Astrocyte (in vitro differentiated cells and primary cell): ENCODE results near the gene SECISBP2. TPM values are rescaled to one million over a fixed set of nuclear protein-coding genes. Genes with fewer than 3 reads are reported as not detected.

Experiments used
- DNase-seq: peaks from one replicate; pipeline ENCODE4 v3.0.0-alpha.2; 2010; ENCODE audit warnings: low read depth
- FAIRE-seq: peaks from 2 replicates; lab custom pipeline; 2011; peaks lifted over from hg19 to GRCh38; lab: Jason Lieb, UNC
- H2AFZ ChIP-seq: 2 replicates; pipeline ENCODE4 v1.6.0; 2012; ENCODE audit warnings: low read depth, low read length, inconsistent platforms
- H3K27ac ChIP-seq: 2 replicates; pipeline ENCODE4 v1.5.1; 2011; ENCODE audit warnings: low read depth, low read length, inconsistent platforms
- H3K27me3 ChIP-seq: 2 replicates; pipeline ENCODE4 v1.6.0; 2011; ENCODE audit warnings: low read length, inconsistent platforms; ENCODE audit not compliant: insufficient read depth
- H3K36me3 ChIP-seq: 2 replicates; pipeline ENCODE4 v1.5.1; 2011; ENCODE audit warnings: low read length, inconsistent platforms; ENCODE audit not compliant: insufficient read depth
- H3K4me1 ChIP-seq: 2 replicates; pipeline ENCODE4 v1.5.1; 2011; ENCODE audit warnings: low read length, inconsistent platforms; ENCODE audit not compliant: insufficient read depth
- H3K4me2 ChIP-seq: 2 replicates; pipeline ENCODE4 v1.6.0; 2012; ENCODE audit warnings: low read length, inconsistent platforms
- H3K4me3 ChIP-seq: 2 replicates; pipeline ENCODE4 v1.5.1; 2011; ENCODE audit warnings: low read depth, mild to moderate bottlenecking, low read length, inconsistent platforms; ENCODE audit not compliant: insufficient read depth
- H3K79me2 ChIP-seq: 2 replicates; pipeline ENCODE4 v1.6.0; 2012; ENCODE audit warnings: mild to moderate bottlenecking, low read length, inconsistent platforms; ENCODE audit not compliant: insufficient read depth
- H3K9ac ChIP-seq: 2 replicates; pipeline ENCODE4 v1.6.0; 2012; ENCODE audit warnings: mild to moderate bottlenecking, low read length, inconsistent platforms
- H3K9me3 ChIP-seq: 2 replicates; pipeline ENCODE4 v1.5.1; 2012; ENCODE audit warnings: low read depth, mild to moderate bottlenecking, low read length, inconsistent platforms; ENCODE audit not compliant: insufficient read depth
- H4K20me1 ChIP-seq: 2 replicates; pipeline ENCODE4 v1.6.0; 2012; ENCODE audit warnings: low read length, inconsistent platforms; ENCODE audit not compliant: insufficient read depth
- H3K27ac Mint-ChIP-seq: one replicate; pipeline ENCODE4 v1.8.0; 2021; ENCODE audit warnings: mild to moderate bottlenecking, mixed read lengths; ENCODE audit not compliant: unreplicated experiment
- H3K27me3 Mint-ChIP-seq: one replicate; pipeline ENCODE4 v1.8.0; 2021; ENCODE audit warnings: low read depth, mixed read lengths; ENCODE audit not compliant: unreplicated experiment
- H3K36me3 Mint-ChIP-seq: one replicate; pipeline ENCODE4 v1.8.0; 2021; ENCODE audit warnings: low read depth, mixed read lengths; ENCODE audit not compliant: unreplicated experiment
- H3K4me1 Mint-ChIP-seq: one replicate; pipeline ENCODE4 v1.8.0; 2021; ENCODE audit warnings: low read depth, mixed read lengths; ENCODE audit not compliant: unreplicated experiment
- H3K4me3 Mint-ChIP-seq: one replicate; pipeline ENCODE4 v1.8.0; 2021; ENCODE audit warnings: mild to moderate bottlenecking, moderate library complexity, mixed read lengths; ENCODE audit not compliant: unreplicated experiment
- H3K9me3 Mint-ChIP-seq: one replicate; pipeline ENCODE4 v1.8.0; 2021; ENCODE audit warnings: mild to moderate bottlenecking, mixed read lengths; ENCODE audit not compliant: unreplicated experiment
- EZH2 ChIP-seq: IDR thresholded peaks from 2 replicates; pipeline ENCODE4 v1.6.1; 2012; ENCODE audit warnings: mild to moderate bottlenecking, low read length, inconsistent platforms; ENCODE audit not compliant: insufficient read depth
- total RNA-seq: library from RNA; stranded (reverse); gene quantifications from 2 replicates; pipeline ENCODE4 v1.2.1, GENCODE V29; 2021
- TF ChIP-seq, protein P1 (sequence below): IDR thresholded peaks from 2 replicates; pipeline ENCODE4 v1.5.1; 2011; ENCODE audit warnings: low read depth, mild to moderate bottlenecking, inconsistent platforms, low read length, moderate library complexity; ENCODE audit not compliant: insufficient read depth

The SECISBP2 gene
- total RNA-seq, 1 donor from 2014 or later, result 19.0 TPM

DNA sequence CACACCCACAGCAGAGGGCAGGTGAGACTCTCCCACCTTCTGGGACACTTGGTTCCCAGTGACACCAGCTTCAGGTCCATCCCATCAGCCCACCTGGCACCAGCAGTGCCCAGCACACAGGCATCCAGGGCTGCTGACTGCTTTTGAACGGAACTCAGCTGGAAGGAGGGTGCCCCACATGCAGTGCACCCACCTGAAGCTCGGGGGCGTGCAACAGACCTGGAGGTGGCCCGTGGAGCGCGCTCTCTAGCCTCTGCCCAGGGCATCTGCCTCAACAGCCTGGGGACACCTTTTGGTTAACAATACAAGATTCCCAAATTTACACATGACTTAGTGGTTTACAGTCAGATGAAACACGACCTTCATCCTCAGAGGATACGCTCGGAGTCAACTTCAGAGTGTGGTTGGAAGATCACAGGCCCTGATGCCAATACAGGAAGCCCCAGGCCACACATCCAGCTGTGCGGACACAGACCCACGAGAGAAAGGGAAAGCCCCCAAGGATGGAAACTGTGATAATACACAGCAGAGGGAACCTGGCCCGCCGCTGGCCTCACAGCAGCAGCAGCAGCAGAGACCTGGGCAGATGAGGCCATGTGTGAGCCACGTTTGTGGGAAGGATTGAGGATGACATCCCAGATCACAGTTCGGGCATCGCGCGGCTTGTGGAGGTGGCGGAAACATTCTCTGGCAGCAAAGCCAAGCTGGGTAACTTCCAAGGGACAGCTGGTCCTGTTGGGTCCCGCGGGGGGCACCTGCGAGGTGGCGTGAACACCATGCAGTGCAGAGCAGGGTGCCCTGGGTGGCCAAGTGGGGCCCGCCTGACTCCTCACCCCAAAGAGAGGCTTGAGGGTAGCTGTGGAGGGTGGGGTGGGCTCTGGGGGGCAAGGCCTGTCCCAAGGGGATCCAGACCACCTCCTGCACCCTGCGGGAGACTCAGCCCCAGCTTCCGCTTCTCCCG lies 64.0 kb downstream of the SECISBP2 start:
- no peaks in the 10 kb centered on the region for H3K79me2 ChIP-seq
- H4K20me1 ChIP-seq, result no peaks in the 10 kb centered on the region
- Mint-ChIP-seq H3K4me1 (peaks cover 3% of the 10 kb centered on the region), H3K27ac (no peak overlapping the region), H3K9me3 (no peaks in the 10 kb centered on the region), H3K36me3 (peaks cover 22% of the 10 kb centered on the region), H3K27me3 (peaks cover 3% of the 10 kb centered on the region), H3K4me3 (no peak overlapping the region)
- FAIRE-seq, result no peak
- no peaks in the 10 kb centered on the region for H3K9me3 ChIP-seq
- H3K27me3 ChIP-seq, result no peaks in the 10 kb centered on the region
- H3K4me3 ChIP-seq, result no peak overlapping the region
- TF ChIP-seq, protein P1, sequence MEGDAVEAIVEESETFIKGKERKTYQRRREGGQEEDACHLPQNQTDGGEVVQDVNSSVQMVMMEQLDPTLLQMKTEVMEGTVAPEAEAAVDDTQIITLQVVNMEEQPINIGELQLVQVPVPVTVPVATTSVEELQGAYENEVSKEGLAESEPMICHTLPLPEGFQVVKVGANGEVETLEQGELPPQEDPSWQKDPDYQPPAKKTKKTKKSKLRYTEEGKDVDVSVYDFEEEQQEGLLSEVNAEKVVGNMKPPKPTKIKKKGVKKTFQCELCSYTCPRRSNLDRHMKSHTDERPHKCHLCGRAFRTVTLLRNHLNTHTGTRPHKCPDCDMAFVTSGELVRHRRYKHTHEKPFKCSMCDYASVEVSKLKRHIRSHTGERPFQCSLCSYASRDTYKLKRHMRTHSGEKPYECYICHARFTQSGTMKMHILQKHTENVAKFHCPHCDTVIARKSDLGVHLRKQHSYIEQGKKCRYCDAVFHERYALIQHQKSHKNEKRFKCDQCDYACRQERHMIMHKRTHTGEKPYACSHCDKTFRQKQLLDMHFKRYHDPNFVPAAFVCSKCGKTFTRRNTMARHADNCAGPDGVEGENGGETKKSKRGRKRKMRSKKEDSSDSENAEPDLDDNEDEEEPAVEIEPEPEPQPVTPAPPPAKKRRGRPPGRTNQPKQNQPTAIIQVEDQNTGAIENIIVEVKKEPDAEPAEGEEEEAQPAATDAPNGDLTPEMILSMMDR, result no peak
- TF ChIP-seq EZH2, result no peak
- H3K4me2 ChIP-seq, result no peak overlapping the region
- H3K36me3 ChIP-seq, result no peaks in the 10 kb centered on the region
- H3K9ac ChIP-seq, result no peak overlapping the region
- H2AFZ ChIP-seq, result no peak overlapping the region
- no peak overlapping the region for H3K27ac ChIP-seq
- H3K4me1 ChIP-seq, result no peaks in the 10 kb centered on the region
- no peak for DNase-seq

DNA sequence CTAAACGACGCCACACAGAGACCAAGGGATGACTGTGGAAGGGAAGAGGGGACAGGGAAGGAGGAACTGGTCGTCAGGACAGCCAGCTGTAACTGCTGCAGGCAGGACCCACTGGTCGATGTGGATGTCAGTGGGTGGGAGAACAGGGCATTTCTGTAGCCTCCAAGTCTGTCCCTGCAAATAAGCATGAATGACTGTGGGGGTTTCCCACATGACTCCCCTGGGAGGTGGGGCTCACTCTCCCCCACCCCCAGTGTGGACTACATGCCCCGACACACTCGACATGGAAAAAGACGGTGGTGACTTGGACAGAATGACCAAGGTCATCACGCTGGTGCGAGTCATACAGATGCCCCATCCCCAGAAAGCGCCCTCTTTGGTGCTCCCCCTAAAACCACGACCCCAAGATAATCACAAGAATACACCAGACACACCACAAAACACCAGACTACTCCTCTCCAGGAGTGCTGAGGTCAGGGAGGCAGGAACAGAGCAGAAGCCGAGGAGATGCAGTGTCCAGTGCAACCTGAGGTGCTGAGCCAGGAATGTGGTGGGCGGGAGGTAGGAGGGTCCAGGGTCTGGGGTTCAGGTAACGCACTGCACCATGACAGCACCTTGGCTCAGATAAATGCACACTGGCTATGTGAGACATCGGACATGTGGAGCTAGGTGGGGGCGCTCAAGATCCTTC lies 64.9 kb downstream of the SECISBP2 start:
- H3K27ac Mint-ChIP-seq, result no peak overlapping the region
- TF ChIP-seq, protein P1, result no peak
- no peak for TF ChIP-seq EZH2

More for the DNA sequence above, 64.9 kb downstream of the SECISBP2 start:
- no peaks in the 10 kb centered on the region for H3K27me3 Mint-ChIP-seq
- no peak overlapping the region for H3K27ac ChIP-seq
- H3K9me3 ChIP-seq, result no peaks in the 10 kb centered on the region
- H3K4me1 ChIP-seq, result no peaks in the 10 kb centered on the region
- DNase-seq (no peak), FAIRE-seq (no peak)
- H4K20me1 ChIP-seq, result no peaks in the 10 kb centered on the region
- no peaks in the 10 kb centered on the region for H3K9me3 Mint-ChIP-seq
- peaks cover 3% of the 10 kb centered on the region for H3K4me1 Mint-ChIP-seq
- no peak overlapping the region for H3K4me3 Mint-ChIP-seq
- no peak overlapping the region for H2AFZ ChIP-seq
- no peak overlapping the region for H3K4me2 ChIP-seq
- H3K27me3 ChIP-seq, result no peaks in the 10 kb centered on the region
- no peaks in the 10 kb centered on the region for H3K79me2 ChIP-seq
- no peak overlapping the region for H3K9ac ChIP-seq
- H3K36me3 Mint-ChIP-seq, result peaks cover 22% of the 10 kb centered on the region
- H3K36me3 ChIP-seq, result no peaks in the 10 kb centered on the region
- no peak overlapping the region for H3K4me3 ChIP-seq
